GM18499 (cell line): ENCODE data around the gene DNAL1.

Experiments
- ATAC-seq: cut with Tn5 transposase; IDR thresholded peaks from one replicate; pipeline ENCODE4 v1.9.1; 2021; ENCODE audit warnings: moderate number of reproducible peaks; ENCODE audit not compliant: insufficient read depth, unreplicated experiment

The DNAL1 gene

GRCh38 chr14:73722581-73722980 lies 77.8 kb downstream of the DNAL1 start:
- ATAC-seq, result no peak

DNA sequence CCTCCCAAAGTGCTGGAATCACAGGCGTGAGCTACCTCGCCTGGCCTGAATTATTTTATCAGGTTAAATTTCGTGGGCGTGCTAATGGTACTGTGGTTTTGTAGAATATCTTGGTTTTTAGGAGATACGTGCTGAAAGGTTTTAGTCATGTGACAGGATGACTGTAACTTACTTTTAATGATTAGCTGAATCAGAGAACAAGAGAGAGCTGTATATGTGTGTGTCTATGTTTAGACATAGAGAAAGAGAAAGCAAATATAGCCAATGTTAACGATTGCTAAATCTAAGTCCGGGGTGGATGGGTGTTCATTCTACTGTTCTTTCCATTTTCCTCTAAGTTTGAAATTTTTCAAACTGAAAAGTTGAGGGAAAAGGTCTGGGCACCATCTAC lies 78.6 kb downstream of the DNAL1 start:
- no peak for ATAC-seq

- ATAC-seq, result no peak
These were observed 79.2 kb downstream of the DNAL1 start for GRCh38 chr14:73723797-73724661.

DNA sequence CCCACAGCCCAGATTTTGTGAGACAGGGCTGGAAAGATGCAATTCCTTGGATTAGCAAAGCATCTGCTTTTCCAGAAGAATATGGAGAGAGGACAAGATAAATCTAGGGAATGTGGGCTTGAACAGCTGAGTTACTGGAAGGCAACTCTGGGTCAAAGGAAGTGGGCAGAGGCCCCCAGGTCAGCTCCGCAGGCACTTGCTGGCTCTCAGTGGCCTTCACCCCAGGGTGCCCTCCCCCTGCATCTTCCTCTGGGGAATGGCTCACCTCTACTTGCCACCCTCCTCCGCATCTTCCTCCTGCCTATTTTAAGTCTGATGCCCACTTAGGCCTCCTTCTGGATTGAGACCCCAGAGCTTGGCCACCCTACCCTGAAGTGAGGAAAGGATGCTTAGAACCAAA lies 79.9 kb downstream of the DNAL1 start:
- no peak for ATAC-seq

DNA sequence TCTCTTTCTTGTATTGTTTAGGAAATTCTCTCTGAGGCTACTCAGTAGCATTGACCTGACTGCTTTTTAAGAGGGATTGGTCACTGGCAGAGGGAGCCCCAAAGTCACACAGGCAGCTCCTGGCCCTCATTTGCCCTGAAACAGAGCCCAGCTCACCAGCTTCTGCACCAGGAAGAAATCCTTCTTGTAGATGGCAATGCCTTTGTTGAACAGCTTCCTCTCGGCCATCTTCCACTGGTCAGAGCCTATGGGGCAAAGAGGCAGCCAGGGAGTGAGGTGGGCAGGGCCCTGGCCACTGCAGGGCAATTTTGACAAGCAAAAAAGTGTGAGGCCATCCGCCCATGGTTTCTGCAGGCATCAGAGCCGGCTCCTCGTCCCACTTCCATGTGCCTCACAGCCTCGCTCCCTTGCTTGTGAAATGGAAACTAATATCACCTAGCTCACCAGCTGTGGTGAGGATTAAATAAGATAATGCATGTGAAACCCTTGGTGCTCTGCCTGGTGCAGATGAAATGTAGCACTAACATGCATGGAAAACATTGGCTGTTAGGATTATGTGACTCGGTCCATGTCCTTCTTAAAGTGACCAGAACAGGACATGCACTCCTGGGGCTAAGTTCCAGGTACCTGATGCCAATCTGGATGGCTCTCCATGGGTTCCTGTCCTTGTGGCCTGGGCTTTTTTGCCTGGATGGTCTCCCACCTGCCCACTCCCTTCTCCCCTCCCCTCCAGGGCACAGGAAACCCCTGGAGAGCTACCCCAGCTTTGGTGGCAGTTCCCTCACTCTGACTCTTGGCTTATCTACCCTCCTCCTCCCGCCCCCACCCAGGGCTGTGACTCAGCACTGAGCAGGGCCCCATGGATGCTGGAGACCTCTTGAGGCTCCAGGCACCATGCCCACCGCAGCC lies 80.6 kb downstream of the DNAL1 start:
- ATAC-seq, result no peak

DNA sequence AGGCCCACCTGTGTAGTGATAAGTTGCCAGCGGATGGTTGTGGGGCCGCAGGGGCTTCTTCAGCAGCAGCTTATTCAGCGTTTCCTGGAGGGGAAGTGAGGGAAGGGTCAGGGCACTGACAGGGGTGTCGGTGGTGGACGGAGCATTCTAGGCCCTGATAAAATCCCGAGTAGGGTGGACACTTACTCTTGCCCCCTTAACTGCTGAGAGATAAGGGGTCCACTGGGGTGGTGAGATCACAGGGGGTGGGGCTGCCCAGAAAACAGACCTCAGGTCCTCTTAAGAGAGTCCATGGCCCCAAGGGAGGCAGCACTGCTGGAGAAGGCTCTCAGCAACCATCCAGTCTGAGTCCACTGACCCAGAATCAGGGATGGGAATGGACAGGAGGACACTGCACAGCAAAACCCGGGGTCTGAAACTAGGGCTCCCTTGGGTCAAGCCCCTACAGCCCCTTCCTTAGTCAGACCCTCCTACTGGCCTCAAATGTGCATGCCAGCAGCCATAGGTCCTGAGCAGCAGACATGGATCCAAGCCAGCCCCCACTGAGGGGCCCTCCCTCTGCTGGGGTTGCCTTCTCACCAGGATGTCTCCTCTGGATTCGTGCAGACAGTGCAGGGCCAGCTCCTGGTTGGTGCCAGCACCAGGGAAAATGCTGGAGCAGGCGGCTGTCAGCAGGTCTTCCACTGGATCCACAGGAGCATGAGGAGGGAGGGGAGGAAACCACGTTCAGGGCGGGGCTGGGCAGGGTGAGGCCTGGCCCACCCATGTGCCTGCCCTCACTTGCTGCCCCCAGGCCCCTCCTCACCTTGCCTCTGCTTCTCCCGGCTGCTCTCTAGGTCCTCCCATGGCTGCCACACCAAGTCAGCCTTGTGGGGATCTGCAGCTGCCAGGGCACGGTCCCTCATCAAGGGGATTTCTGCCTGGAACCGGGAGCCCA lies 81.5 kb downstream of the DNAL1 start:
- ATAC-seq, result no peak

DNA sequence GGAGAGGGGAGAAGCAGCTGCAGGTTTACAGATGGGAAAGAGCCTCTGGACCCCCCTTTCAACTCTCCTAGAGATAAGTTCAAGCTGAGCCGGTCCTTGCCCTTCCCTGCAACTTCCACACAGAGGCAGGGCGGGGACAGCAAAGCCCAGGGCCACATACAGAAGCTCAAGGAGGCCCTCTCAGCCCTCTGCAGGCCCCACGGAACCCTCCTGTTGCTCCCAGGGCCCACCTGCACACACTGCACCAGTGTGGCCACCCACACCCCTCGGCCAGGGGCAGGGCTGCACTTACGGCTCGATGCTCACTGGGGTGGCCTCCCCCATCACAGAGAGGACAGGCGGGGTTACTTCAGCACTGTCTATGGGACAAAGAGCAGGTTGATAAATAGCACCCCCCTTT lies 82.4 kb downstream of the DNAL1 start:
- ATAC-seq, result no peak

DNA sequence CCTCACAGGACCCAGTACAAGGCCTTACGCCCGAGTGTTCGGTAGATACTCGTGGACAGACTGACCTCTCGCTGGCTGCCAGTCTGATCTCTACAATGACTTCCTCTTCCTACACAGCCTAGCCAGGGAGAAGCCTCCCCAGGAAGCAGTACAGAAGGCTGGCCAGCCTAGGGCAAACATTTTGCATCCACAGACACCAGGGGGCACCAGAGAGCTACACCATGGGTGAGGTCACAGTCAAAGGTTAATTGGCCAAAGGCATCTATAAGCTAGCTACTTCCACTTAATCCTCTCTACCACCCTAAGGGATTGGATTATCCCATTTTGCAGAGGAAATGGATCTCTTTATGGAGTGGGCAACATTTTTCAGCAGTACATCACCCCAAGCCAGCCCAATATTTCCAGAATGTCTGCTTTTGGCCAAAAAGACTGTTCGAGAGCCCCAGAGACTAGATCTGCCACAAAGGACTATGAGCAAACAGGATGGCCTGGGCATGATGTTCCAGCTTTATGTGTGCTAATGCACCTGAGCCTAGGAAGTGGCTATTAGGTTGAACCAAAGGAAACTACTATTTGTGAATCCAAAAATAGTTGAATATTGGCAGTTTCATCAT lies 84.0 kb downstream of the DNAL1 start:
- ATAC-seq, result no peak

DNA sequence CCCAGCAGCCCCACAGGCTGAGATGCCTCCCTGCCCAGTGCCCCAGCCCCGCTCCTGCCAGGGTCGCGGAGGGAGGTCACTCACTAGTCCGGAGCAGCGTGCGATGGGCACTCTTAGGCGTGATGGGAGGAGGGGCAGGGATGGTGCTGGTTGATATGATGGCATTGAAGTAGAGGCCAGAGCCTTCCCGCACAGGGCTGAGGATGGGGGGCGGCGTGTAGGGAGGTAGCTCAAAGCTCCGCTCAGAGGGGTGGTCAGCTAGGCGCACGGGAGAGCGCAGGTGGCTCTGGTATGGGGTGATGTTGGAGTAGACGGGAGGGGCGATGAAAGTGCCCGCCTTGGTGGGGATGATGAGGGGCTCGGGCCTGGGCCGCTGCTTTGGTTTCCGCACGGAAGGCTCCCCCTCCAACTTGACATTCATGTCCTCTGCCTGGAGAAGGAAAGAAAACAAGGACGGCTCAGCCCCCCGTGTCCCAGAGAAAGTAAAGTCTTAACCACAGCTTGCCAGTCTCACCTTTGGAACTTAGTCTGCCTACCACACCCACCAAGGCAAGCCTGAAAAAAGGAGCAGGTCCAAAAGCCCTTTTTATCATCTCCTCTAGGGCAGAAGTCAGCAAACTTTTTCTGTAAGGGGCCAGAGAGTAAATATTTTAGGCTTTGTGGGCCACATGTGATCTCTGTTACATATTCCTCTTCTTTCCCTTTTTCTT lies 84.9 kb downstream of the DNAL1 start:
- no peak for ATAC-seq

DNA sequence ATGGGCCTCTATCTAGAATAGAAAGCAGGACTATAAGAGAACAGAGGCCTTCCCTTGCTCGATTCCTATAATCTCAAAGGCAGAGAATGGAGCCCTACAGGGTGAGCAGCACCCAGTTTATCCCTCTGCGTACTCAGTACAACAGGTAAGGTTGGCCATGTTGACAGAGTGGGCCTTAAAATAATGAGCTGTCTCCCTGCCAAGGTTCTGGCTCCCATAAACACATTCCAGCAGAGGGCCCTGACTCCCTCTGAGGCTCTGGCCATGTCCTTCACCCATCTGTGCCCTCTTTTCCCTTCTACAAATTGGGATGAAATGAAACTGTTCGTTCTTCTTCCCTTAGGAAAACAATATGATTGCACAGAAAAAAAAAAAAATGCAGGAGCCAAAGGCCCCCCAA lies 86.3 kb downstream of the DNAL1 start:
- ATAC-seq, result no peak

DNA sequence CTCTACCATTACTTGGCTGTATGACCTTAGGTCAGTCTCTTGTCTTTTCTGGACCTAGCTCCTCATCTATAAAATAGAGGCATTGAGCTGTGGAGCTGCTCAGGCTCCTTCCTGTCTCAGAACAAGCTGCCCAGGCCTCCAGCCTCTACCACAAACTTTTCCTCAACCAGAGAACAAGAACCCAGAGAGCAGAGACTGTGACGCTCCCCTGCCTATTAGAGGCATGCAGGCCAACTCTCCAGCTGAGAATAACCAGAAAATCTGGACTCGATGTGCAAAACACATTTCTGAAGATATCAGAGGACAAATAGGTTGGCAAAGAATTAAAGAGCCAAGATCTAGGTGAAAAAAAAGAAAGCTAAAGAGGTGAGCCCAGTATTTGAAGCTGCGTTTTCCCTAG lies 87.2 kb downstream of the DNAL1 start:
- ATAC-seq, result no peak

GRCh38 chr14:73736842-73737241 lies 92.1 kb downstream of the DNAL1 start:
- ATAC-seq, result no peak

DNA sequence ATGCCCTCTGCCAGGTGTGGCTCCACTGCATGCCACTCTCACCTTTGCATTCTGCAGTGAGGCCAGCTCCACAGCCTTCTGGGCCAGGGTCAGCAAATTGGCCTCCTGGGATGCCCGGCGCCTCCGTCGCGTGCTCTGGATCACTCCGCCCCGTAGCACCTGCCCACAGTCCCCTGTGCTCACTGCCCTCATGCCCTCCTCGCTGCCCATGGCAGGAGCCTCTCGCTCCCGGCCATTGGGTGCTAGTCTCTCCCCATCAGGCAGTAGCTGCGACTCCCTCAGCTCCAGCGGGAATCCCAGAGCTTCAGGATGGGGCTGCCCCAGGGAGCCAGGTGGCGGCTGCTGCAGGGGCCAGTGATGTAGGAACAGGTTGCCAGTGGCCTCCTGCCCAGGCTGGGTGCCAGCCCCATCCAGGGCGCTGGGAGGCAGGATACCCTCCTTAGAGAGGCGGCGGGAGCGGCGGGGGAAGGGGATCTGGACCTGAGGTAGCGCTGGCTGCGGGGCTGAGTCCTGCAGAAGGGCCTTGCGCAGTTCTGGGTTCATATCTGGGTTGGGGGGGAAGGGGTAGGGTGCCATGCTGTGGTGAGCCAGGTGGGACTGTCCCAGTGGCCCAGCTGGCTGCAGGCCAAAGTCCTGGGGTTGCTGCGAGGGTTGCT lies 93.9 kb downstream of the DNAL1 start:
- no peak for ATAC-seq

GRCh38 chr14:73739174-73739898 lies 94.5 kb downstream of the DNAL1 start:
- no peak for ATAC-seq

- ATAC-seq, result no peak
These were observed 95.3 kb downstream of the DNAL1 start for GRCh38 chr14:73739899-73740617.

GRCh38 chr14:73740618-73741326 lies 96.0 kb downstream of the DNAL1 start:
- ATAC-seq, result no peak

DNA sequence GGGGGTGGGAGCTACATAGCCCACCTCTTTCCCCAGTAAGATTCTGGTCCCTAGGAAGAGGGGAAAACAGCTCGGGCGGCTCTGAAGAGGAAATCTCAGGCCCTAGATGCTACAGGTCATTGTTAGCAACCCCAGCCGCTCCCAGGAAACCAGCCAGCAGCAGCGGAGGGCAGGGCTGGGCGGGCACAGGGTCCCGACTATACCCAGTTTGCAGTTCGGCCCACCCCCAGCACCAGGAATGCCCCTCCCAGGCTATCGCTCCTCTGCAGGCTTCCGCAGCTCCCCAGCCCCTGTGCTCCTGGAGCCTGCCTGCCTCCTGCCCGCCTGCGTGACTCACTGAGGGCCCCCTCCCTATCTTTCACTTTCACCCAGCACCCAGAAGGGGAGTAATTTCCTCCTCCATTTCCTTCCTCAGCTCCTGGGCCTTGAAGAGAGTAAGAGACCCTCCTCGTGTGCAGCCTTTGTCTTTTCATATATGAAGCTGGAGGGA lies 96.6 kb downstream of the DNAL1 start:
- ATAC-seq, result no peak
